ENCODE results near the gene WAC.

GRCh38 chr10:28593811-28594210 is 60.9 kb downstream of the WAC start:
- TF ChIP-seq, protein P1, sequence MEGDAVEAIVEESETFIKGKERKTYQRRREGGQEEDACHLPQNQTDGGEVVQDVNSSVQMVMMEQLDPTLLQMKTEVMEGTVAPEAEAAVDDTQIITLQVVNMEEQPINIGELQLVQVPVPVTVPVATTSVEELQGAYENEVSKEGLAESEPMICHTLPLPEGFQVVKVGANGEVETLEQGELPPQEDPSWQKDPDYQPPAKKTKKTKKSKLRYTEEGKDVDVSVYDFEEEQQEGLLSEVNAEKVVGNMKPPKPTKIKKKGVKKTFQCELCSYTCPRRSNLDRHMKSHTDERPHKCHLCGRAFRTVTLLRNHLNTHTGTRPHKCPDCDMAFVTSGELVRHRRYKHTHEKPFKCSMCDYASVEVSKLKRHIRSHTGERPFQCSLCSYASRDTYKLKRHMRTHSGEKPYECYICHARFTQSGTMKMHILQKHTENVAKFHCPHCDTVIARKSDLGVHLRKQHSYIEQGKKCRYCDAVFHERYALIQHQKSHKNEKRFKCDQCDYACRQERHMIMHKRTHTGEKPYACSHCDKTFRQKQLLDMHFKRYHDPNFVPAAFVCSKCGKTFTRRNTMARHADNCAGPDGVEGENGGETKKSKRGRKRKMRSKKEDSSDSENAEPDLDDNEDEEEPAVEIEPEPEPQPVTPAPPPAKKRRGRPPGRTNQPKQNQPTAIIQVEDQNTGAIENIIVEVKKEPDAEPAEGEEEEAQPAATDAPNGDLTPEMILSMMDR (IDR thresholded peaks at IDR 0.05; ENCODE audit: low read length), result no peak
- no peak for TF ChIP-seq EZH2 (IDR thresholded peaks at IDR 0.05; ENCODE audit: borderline replicate concordance, low read length)
